Neuronal stem cell (in vitro differentiated cells): ENCODE measurements around the gene CSNK2B.

ENCODE experiments used
- DNase-seq: peaks from one replicate; pipeline ENCODE4 v3.0.0-alpha.2; 2013; ENCODE audit warnings: low spot score
- H2AFZ ChIP-seq: one replicate; pipeline ENCODE4 v1.6.1; 2013; ENCODE audit warnings: mild to moderate bottlenecking, low read length, inconsistent platforms
- H2AK5ac ChIP-seq: 2 replicates; pipeline ENCODE4 v1.6.1; 2013; ENCODE audit warnings: low read depth, mild to moderate bottlenecking, inconsistent platforms, low read length, moderate library complexity, mixed read lengths
- H2BK120ac ChIP-seq: 2 replicates; pipeline ENCODE4 v1.6.1; 2013; ENCODE audit warnings: low read depth, mild to moderate bottlenecking, inconsistent platforms, low read length, moderate library complexity, mixed read lengths
- H2BK12ac ChIP-seq: one replicate; pipeline ENCODE4 v1.6.1; 2013; ENCODE audit warnings: low read length, inconsistent platforms
- H2BK15ac ChIP-seq: 2 replicates; pipeline ENCODE4 v1.6.1; 2013; ENCODE audit warnings: mild to moderate bottlenecking, low read length, inconsistent platforms, mixed read lengths
- H2BK5ac ChIP-seq: one replicate; pipeline ENCODE4 v1.6.1; 2013; ENCODE audit warnings: inconsistent platforms, mild to moderate bottlenecking, low read length, moderate library complexity
- H3K14ac ChIP-seq: one replicate; pipeline ENCODE4 v1.6.1; 2013; ENCODE audit warnings: low read length, inconsistent platforms
- H3K18ac ChIP-seq: 2 replicates; pipeline ENCODE4 v1.6.1; 2013; ENCODE audit warnings: low read length, inconsistent platforms
- H3K23ac ChIP-seq: 2 replicates; pipeline ENCODE4 v1.6.1; 2013; ENCODE audit warnings: low read depth, mild to moderate bottlenecking, mixed read lengths, low read length, inconsistent platforms; ENCODE audit not compliant: poor library complexity
- H3K27ac ChIP-seq: replicated peaks from 3 replicates; pipeline ENCODE4 v1.5.1; 2013; ENCODE audit warnings: low read length, inconsistent platforms
- H3K27me3 ChIP-seq, 3 experiments: 2 replicates each; pipeline ENCODE4 v1.6.1; 2013; ENCODE audit warnings: low read length in 3 of 3, mild to moderate bottlenecking in 2 of 3, inconsistent platforms in 1 of 3, low read depth in 1 of 3, mixed read lengths in 1 of 3, moderate library complexity in 1 of 3; ENCODE audit not compliant: control insufficient read depth in 3 of 3, insufficient read depth in 3 of 3
- H3K36me3 ChIP-seq, 2 donors: replicated peaks in 1 of 2; 2 replicates each; pipeline ENCODE4 v1.6.1; 2013; ENCODE audit warnings: low read length in 2 of 2; ENCODE audit not compliant: control insufficient read depth in 2 of 2, insufficient read depth in 2 of 2
- H3K4ac ChIP-seq: 2 replicates; pipeline ENCODE4 v1.6.1; 2013; ENCODE audit warnings: inconsistent platforms, mild to moderate bottlenecking, low read length, moderate library complexity
- H3K4me1 ChIP-seq, 2 donors: 1 replicate in 1 of 2; 2 replicates in 1 of 2; pipeline ENCODE4 v1.6.1; 2013; ENCODE audit warnings: low read length in 2 of 2, low read depth in 1 of 2; ENCODE audit not compliant: control insufficient read depth in 2 of 2, insufficient read depth in 1 of 2
- H3K4me2 ChIP-seq: one replicate; pipeline ENCODE4 v1.6.1; 2013; ENCODE audit warnings: mild to moderate bottlenecking, low read length, inconsistent platforms; ENCODE audit not compliant: insufficient read depth, poor library complexity, severe bottlenecking
- H3K4me3 ChIP-seq, 2 donors: 2 replicates each; pipeline ENCODE4 v1.5.1; 2013; ENCODE audit warnings: low read length in 2 of 2, mild to moderate bottlenecking in 2 of 2, inconsistent platforms in 1 of 2, moderate library complexity in 1 of 2
- H3K79me1 ChIP-seq: one replicate; pipeline ENCODE4 v1.6.1; 2013; ENCODE audit warnings: low read depth, mild to moderate bottlenecking, inconsistent platforms, low read length, moderate library complexity
- H3K9ac ChIP-seq: one replicate; pipeline ENCODE4 v1.6.1; 2013; ENCODE audit warnings: mild to moderate bottlenecking, low read depth, low read length, inconsistent platforms; ENCODE audit not compliant: poor library complexity
- H3K9me3 ChIP-seq, 2 donors: replicated peaks in 1 of 2; 2 replicates each; pipeline versions ENCODE3 to v1.6.1; 2013; ENCODE audit warnings: low read length in 2 of 2, mild to moderate bottlenecking in 2 of 2, inconsistent platforms in 1 of 2, low read depth in 1 of 2, mixed read lengths in 1 of 2, moderate library complexity in 1 of 2; ENCODE audit not compliant: control insufficient read depth in 2 of 2, insufficient read depth in 1 of 2
- H4K8ac ChIP-seq: one replicate; pipeline ENCODE4 v1.6.1; 2013; ENCODE audit warnings: low read depth, mild to moderate bottlenecking, inconsistent platforms, low read length, moderate library complexity
- H4K91ac ChIP-seq: one replicate; pipeline ENCODE4 v1.6.1; 2013; ENCODE audit warnings: low read length, low read depth, mild to moderate bottlenecking, inconsistent platforms; ENCODE audit not compliant: poor library complexity
- WGBS, 2 donors: extraction: QIAGEN DNeasy Blood & Tissue Kit; methylation state at CpG; one replicate each; pipeline ENCODE4 v1.1.7; 2013; ENCODE audit warnings: missing lambda C conversion rate in 2 of 2, mixed read lengths in 1 of 2; ENCODE audit not compliant: insufficient read length in 2 of 2, insufficient replicate concordance in 1 of 2; ENCODE audit errors: extremely low coverage in 2 of 2; 5-methylcytosine and 5-hydroxymethylcytosine counted together

CSNK2B gene

GRCh38 chr6:31620586-31621319, 45.1 kb upstream of the CSNK2B start, which contains the start of gene PRRC2A:
PRRC2A (plus strand) TSS chr6:31620715; CDS start chr6:31622790, 2,075 bp downstream.
- Histone ChIP-seq H2AFZ (peak within 1 kb of the TSS; percentile 83), H2BK12ac (no peak within 1 kb of the TSS), H3K4ac (no peak within 1 kb of the TSS), H3K4me1 (peaks cover 7 to 13% of the 10 kb centered on the region in 2 donors), H2BK15ac (peak within 1 kb of the TSS; percentile 82), H3K9ac (peak within 1 kb of the TSS; percentile 96), H3K23ac (peak within 1 kb of the TSS; percentile 97), H3K36me3 (peaks cover 33 to 45% of the 10 kb centered on the region in 2 donors), H2BK120ac (peak within 1 kb of the TSS; percentile 57), H3K4me3 (peak within 1 kb of the TSS; percentile 85 to 95), H3K4me2 (peak within 1 kb of the TSS; percentile 82), H3K9me3 (no peaks in the 10 kb centered on the region), H4K91ac (no peak within 1 kb of the TSS), H3K27ac (peak within 1 kb of the TSS; percentile 100), H3K14ac (no peak within 1 kb of the TSS), H4K8ac (peak within 1 kb of the TSS; percentile 96), H3K18ac (peak within 1 kb of the TSS; percentile 100), H3K79me1 (peaks cover 5% of the 10 kb centered on the region), H2BK5ac (peak within 1 kb of the TSS; percentile 96), H2AK5ac (peak within 1 kb of the TSS; percentile 43), H3K27me3 (no peaks in the 10 kb centered on the region)
- DNase-seq, result no peak
- no CpG with 5 or more reads among the region's 67 CpGs for WGBS, 2 donors

DNA sequence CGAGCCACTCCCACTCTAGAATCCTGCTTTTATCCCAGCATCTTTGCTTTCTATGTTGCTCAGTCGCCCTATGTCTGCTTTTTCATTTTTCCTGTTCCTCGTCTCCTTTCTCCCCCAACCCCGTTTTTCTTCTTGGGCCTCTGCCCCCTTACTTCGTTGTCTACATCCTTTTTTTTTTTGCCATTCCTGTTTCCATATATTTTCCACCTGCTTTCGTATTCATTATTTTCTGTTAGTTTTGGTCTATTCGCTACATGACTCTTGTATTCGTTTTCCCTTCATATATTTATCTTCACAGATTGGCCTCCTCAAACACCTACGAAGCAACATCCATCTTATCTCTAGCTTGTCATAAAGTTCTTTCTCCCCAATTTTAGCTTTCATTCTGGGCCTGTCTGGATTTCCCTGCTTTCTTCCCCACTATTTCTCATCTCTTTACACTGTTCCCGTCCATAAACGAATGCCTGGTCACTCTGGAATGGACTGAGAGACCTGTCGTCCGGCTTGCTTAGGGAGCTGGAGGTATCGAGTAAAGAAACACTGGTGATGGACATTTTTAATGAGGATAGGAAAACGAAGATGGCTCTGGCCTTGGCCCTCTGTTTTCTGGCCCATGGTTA, 44.5 kb upstream of the CSNK2B start:
- DNase-seq, result no peak

DNA sequence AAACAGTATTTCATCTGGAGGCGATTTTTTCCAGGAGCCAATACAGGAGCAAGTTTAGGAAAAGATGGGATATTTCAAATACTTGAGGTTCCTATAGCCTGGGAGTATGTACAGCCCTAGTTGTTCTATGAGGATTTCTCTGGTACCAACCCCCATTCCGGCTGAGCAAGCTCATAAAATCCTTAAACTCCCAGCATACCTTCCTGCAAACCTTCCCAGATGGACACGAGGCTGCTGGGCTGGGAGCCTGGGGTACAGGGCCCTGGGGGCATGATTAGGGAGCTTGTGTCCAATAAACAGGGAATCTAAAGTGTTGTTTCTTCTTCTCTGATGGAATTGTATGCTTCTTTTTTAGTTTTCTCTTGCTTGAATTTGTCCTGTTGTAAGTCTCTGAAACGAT, 43.9 kb upstream of the CSNK2B start:
- Histone ChIP-seq H3K9ac (no peak overlapping the region), H3K27me3 (no peaks in the 10 kb centered on the region), H3K27ac (no peak overlapping the region), H3K79me1 (peaks cover 5% of the 10 kb centered on the region), H3K4me2 (peak overlapping the region; percentile 82), H2BK5ac (no peak overlapping the region), H3K36me3 (peaks cover 45 to 57% of the 10 kb centered on the region in 2 donors), H4K91ac (no peak overlapping the region), H2AFZ (no peak overlapping the region), H3K4me3 (peak overlapping the region; percentile 85 to 95), H3K9me3 (no peaks in the 10 kb centered on the region), H2AK5ac (no peak overlapping the region), H2BK15ac (no peak overlapping the region), H4K8ac (no peak overlapping the region), H3K23ac (no peak overlapping the region), H3K18ac (no peak overlapping the region), H3K14ac (no peak overlapping the region), H3K4ac (no peak overlapping the region), H2BK120ac (no peak overlapping the region), H3K4me1 (peaks cover 5 to 11% of the 10 kb centered on the region in 2 donors), H2BK12ac (no peak overlapping the region)
- no peak for DNase-seq
- no CpG with 5 or more reads among the region's 4 CpGs for WGBS, 2 donors

More for the DNA sequence above, 44.5 kb upstream of the CSNK2B start:
- H2BK5ac ChIP-seq, result peak overlapping the region; percentile 96
- H4K8ac ChIP-seq, result no peak overlapping the region
- peak overlapping the region; percentile 85 to 95 for H3K4me3 ChIP-seq
- H2BK12ac ChIP-seq, result no peak overlapping the region
- no peak overlapping the region for H3K23ac ChIP-seq
- no peak overlapping the region for H2BK120ac ChIP-seq
- H3K4me1 ChIP-seq, result peaks cover 5 to 11% of the 10 kb centered on the region in 2 donors
- peaks cover 5% of the 10 kb centered on the region for H3K79me1 ChIP-seq
- peak overlapping the region; percentile 43 for H2AK5ac ChIP-seq
- H3K9ac ChIP-seq, result peak overlapping the region; percentile 95
- no peak overlapping the region for H3K4ac ChIP-seq
- H2AFZ ChIP-seq, result peak overlapping the region; percentile 81
- peak overlapping the region; percentile 94 for H3K27ac ChIP-seq
- H3K36me3 ChIP-seq, result peaks cover 40 to 51% of the 10 kb centered on the region in 2 donors
- no peak overlapping the region for H4K91ac ChIP-seq
- peak overlapping the region; percentile 69 for H2BK15ac ChIP-seq
- H3K14ac ChIP-seq, result no peak overlapping the region
- no CpG with 5 or more reads among the region's 15 CpGs for WGBS, 2 donors
- no peaks in the 10 kb centered on the region for H3K9me3 ChIP-seq
- H3K27me3 ChIP-seq, result no peaks in the 10 kb centered on the region
- peak overlapping the region; percentile 82 for H3K4me2 ChIP-seq
- peak overlapping the region; percentile 98 for H3K18ac ChIP-seq

DNA sequence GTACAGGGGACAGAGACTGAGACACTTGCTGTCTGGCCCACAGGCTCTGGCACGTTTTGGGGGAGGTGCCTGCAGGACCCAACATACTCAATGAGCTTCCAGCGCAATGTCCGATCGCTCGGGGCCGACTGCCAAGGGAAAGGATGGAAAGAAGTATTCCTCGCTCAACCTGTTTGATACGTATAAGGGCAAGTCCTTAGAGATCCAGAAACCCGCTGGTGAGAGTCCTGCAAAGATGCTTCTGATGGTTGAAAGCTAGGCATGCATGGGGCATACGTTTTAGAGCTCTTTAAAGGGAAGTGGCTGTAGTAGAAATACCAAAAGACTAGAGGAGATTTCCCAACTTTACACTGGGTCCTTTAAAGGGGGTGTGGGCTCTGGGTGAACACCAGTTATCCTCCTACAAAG, 43.2 kb upstream of the CSNK2B start:
- peaks cover 5 to 11% of the 10 kb centered on the region in 2 donors for H3K4me1 ChIP-seq
- DNase-seq, result no peak
- no peak overlapping the region for H3K18ac ChIP-seq
- no peak overlapping the region for H2AFZ ChIP-seq
- H3K27me3 ChIP-seq, result no peaks in the 10 kb centered on the region
- no peak overlapping the region for H3K4ac ChIP-seq
- H3K4me3 ChIP-seq, result peak overlapping the region in 1 of 2 donors; percentile 85
- H4K8ac ChIP-seq, result no peak overlapping the region
- no peak overlapping the region for H3K27ac ChIP-seq
- no CpG with 5 or more reads among the region's 10 CpGs for WGBS, 2 donors
- peaks cover 52 to 64% of the 10 kb centered on the region in 2 donors for H3K36me3 ChIP-seq
- peak overlapping the region; percentile 28 for H3K4me2 ChIP-seq
- H2AK5ac ChIP-seq, result no peak overlapping the region
- no peaks in the 10 kb centered on the region for H3K9me3 ChIP-seq
- H3K23ac ChIP-seq, result no peak overlapping the region
- no peak overlapping the region for H2BK15ac ChIP-seq
- H2BK120ac ChIP-seq, result no peak overlapping the region
- H4K91ac ChIP-seq, result no peak overlapping the region
- no peak overlapping the region for H3K14ac ChIP-seq
- no peak overlapping the region for H3K9ac ChIP-seq
- no peak overlapping the region for H2BK5ac ChIP-seq
- peaks cover 5% of the 10 kb centered on the region for H3K79me1 ChIP-seq
- no peak overlapping the region for H2BK12ac ChIP-seq
